Spleen (tissue), 11 donors: ENCODE measurements around the gene MIGA1. TPM values are rescaled to one million over a fixed set of nuclear protein-coding genes. Genes with fewer than 3 reads are reported as not detected.
"Not testable (repeated sequence)": the region's sequence is repeated elsewhere in the genome, so short reads cannot be mapped to it uniquely, and the experiment has no call there.

ENCODE experiments used
- DNase-seq: peaks from one replicate; pipeline ENCODE4 v3.0.0-alpha.2; 2020
- H3K27ac ChIP-seq, 8 donors: fragments of 200-600 bp; sonication (generic) in 7 of 8; 1 replicate in 4 of 8; 2 replicates in 4 of 8; pipeline versions ENCODE4 v1.5.0 to v1.8.0; 2016 to 2021; ENCODE audit warnings: inconsistent platforms in 4 of 8, mild to moderate bottlenecking in 4 of 8, moderate library complexity in 1 of 8
- H3K27me3 ChIP-seq, 7 donors: fragments of 200-600 bp; sonication (generic) in 6 of 7; replicated peaks in 1 of 7; 1 replicate in 4 of 7; 2 replicates in 3 of 7; pipeline versions ENCODE4 v1.5.0 to v1.8.0; 2016 to 2021; ENCODE audit warnings: inconsistent platforms in 3 of 7, mild to moderate bottlenecking in 1 of 7
- H3K36me3 ChIP-seq, 6 donors: fragments of 200-600 bp; sonication (generic) in 5 of 6; 1 replicate in 4 of 6; 2 replicates in 2 of 6; pipeline versions ENCODE4 v1.5.0 to v1.8.0; 2016 to 2021; ENCODE audit warnings: inconsistent platforms in 2 of 6
- H3K4me1 ChIP-seq, 6 donors: fragments of 200-600 bp; sonication (generic) in 5 of 6; 1 replicate in 3 of 6; 2 replicates in 3 of 6; pipeline versions ENCODE4 v1.5.0 to v1.8.0; 2016 to 2021; ENCODE audit warnings: inconsistent platforms in 3 of 6
- H3K4me3 ChIP-seq, 8 donors: fragments of 200-600 bp; sonication (generic) in 7 of 8; 1 replicate in 4 of 8; 2 replicates in 4 of 8; pipeline versions ENCODE4 v1.5.0 to v1.8.0; 2016 to 2021; ENCODE audit warnings: inconsistent platforms in 4 of 8, mild to moderate bottlenecking in 4 of 8, moderate library complexity in 2 of 8
- H3K9me3 ChIP-seq, 8 donors: fragments of 200-600 bp; sonication (generic) in 7 of 8; 1 replicate in 4 of 8; 2 replicates in 4 of 8; pipeline versions ENCODE4 v1.5.0 to v1.8.0; 2016 to 2021; ENCODE audit warnings: inconsistent platforms in 4 of 8
- CTCF ChIP-seq, 11 experiments: fragments of 200-600 bp in 7 of 11; fragments of 450-650 bp in 4 of 11; sonication (generic) in 4 of 11; IDR thresholded peaks in 8 of 11; conservative IDR thresholded peaks in 3 of 11; 1 replicate in 7 of 11; 2 replicates in 4 of 11; pipeline versions ENCODE4 v1.4.0 to v1.8.0; 2016 to 2021; ENCODE audit warnings: antibody characterized with exemption in 11 of 11, inconsistent platforms in 4 of 11, mild to moderate bottlenecking in 1 of 11
- POLR2A ChIP-seq, 3 donors: fragments of 450-650 bp; IDR thresholded peaks; one replicate each; pipeline ENCODE4 v1.5.1; 2017; ENCODE audit warnings: antibody characterized with exemption in 3 of 3, mild to moderate bottlenecking in 1 of 3
- POLR2AphosphoS5 ChIP-seq, 3 donors: sonication (generic); formaldehyde crosslinking; IDR thresholded peaks; one replicate each; pipeline ENCODE4 v1.5.1; 2017; ENCODE audit warnings: antibody characterized with exemption in 3 of 3
- WGBS, 5 donors: extraction: QIAGEN DNeasy Blood & Tissue Kit in 3 of 5; methylation state at CpG; one replicate each; pipeline versions ENCODE4 v1.1.5 to v1.1.7; 2013 to 2018; 5-methylcytosine and 5-hydroxymethylcytosine counted together
- intact Hi-C: fragments of 100-400 bp; cut with DNase I; formaldehyde crosslinking; loops from one replicate; pipeline ENCODE4 v1.15.0; 2023; ENCODE audit warnings: low total_unique reads
- polyA plus RNA-seq, 3 donors: library from polyadenylated mRNA; stranded (reverse); fragments of 200-250 nt; gene quantifications; one replicate each; pipeline ENCODE4 v1.2.1, GENCODE V29; 2013
- total RNA-seq, 7 donors: library from RNA; depleted of rRNA in 3 of 7; stranded (reverse); fragments of >200 nt in 3 of 7; fragmentation: NEBNext Ultra II Directional in 4 of 7; extraction: Animal tissue kit (Norgen Biotek cat#: 25700) in 4 of 7; gene quantifications; one replicate each; pipeline versions ENCODE4 v1.1.0 to v1.2.1, GENCODE V29; 2016 to 2021
- donor health status: healthy with polysubstance abuse.
- donor health status: DM: no; HTN: no; CAD: no; lungs with moderate emphysema.
- donor health status: DM: no; HTN: no; CAD: no.
- donor health status: Bipolar disorder and iron deficiency.
- donor health status: healthy.
- donor health status: DM: no; HTN: no; CAD: no.
- donor health status: DM: yes; HTN: yes; CAD: no.

Gene MIGA1
- total and polyA plus RNA-seq, 10 donors: 2.4 to 20.2 (median 16.5) TPM

DNA sequence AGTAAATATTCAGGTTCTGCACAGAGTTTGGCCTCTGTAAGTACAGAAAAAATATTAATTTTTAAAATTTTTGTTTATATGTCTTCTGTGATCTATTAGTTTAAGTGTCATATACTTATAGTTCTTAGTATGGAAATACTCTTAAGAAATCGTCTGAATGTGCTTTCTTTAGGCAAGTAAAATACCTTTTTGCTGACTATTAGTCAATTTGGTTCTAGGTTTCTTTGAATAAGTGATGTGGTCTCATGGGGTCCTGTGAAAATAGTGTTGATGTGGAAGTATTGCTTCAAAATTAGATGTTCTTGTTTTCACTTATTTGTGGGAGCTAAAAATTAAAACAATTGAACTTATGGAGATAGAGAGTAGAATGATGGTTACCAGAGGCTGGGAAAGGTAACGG is 23.9 kb downstream of the MIGA1 start:
- Histone ChIP-seq H3K36me3 (peaks cover 0 to 93% (median 42%) of the 10 kb centered on the region in 6 donors), H3K4me3 (no peak overlapping the region), H3K27ac (no peak overlapping the region), H3K27me3 (no peaks in the 10 kb centered on the region), H3K9me3 (no peaks in the 10 kb centered on the region), H3K4me1 (no peaks in the 10 kb centered on the region)
- intact Hi-C loops: no loop called here
- no peak for DNase-seq
- WGBS, 5 donors: 49 to 94% (median 69%) methylated on average over 2 of the region's 2 CpGs
- TF ChIP-seq POLR2AphosphoS5 (IDR thresholded peaks at IDR 0.05): no peak
- no peak for TF ChIP-seq CTCF (IDR thresholded peaks at IDR 0.05 in 8 of 11, conservative IDR thresholded peaks at IDR 0.05 in 3 of 11)
- no peak for TF ChIP-seq POLR2A (IDR thresholded peaks at IDR 0.05)

DNA sequence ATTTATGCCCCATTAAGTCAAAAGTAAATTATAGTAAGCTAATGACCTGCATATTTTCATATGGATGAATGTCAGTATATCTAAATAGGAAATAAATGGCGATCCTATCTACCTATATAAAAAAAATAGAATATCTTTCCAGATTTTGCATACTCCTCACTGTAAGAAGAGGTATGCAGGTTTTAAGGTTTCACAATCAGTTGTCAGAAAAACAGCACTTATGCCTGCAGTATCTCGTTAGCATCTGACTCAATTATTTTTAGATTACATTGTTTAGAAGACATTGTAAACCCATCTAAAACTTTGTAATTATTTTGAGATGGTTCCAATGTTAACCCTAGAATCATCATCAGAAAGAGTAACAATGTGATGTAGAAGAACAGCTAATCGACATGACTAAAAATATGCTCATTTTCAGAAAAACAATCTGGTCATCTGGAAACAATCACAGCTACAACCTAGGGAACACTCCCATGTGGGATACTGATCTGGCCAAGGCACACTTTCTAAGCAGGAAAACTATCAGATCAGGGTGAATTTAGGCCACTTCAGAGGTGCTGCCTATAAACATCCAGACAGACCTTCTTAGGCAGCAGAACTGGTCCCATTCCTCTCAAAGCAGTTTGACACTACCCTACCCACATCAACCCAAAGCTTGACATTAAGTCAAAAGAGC is 30.5 kb downstream of the MIGA1 start:
- not testable (repeated sequence) for H3K27me3 ChIP-seq
- 93 to 98% (median 95%) methylated on average over 1 to 2 of the region's 3 CpGs for WGBS, 5 donors
- peaks cover 0 to 86% (median 53%) of the 10 kb centered on the region in 6 donors for H3K36me3 ChIP-seq

DNA sequence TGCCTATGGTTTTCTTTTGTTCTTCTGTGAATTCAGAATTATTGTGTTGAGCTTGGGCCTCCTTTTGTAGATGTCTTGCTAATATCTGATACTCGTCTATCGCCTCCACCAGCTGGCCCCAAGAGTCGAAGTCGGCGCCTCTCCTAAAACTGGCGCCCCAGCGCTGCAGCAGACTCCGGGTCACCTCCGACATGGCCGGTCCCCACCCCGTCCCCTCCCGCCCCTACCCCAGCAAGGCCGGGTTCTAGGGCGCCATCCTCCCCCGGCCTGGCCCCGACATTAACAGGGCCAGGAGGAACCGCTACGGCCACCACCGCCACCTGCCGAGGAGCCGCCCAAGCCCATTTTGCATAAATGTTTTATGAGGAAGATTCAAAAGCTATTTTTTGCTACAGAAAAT is 32.1 kb downstream of the MIGA1 start:
- peaks cover 0 to 86% (median 62%) of the 10 kb centered on the region in 6 donors for H3K36me3 ChIP-seq
- intact Hi-C loops, H3K27ac ChIP-seq, H3K4me3 ChIP-seq, H3K9me3 ChIP-seq, H3K27me3 ChIP-seq, DNase-seq, H3K4me1 ChIP-seq: not testable (repeated sequence)
- WGBS, 5 donors: 96 to 100% (median 99%) methylated on average over 11 to 19 of the region's 21 CpGs

More for the DNA sequence above, 30.5 kb downstream of the MIGA1 start:
- H3K4me3 ChIP-seq, H3K4me1 ChIP-seq, DNase-seq, intact Hi-C loops, H3K9me3 ChIP-seq, H3K27ac ChIP-seq: not testable (repeated sequence)

- no peak overlapping the region for H3K4me3 ChIP-seq
- H3K27me3 ChIP-seq: no peaks in the 10 kb centered on the region
- intact Hi-C loops: no loop called here
- peaks cover 0 to 100% (median 65%) of the 10 kb centered on the region in 6 donors for H3K36me3 ChIP-seq
- no peak overlapping the region for H3K27ac ChIP-seq
- TF ChIP-seq POLR2AphosphoS5 (IDR thresholded peaks at IDR 0.05) (no peak), CTCF (IDR thresholded peaks at IDR 0.05 in 8 of 11, conservative IDR thresholded peaks at IDR 0.05 in 3 of 11) (no peak), POLR2A (IDR thresholded peaks at IDR 0.05) (no peak)
- no peaks in the 10 kb centered on the region for H3K4me1 ChIP-seq
- DNase-seq: no peak
- H3K9me3 ChIP-seq: no peaks in the 10 kb centered on the region
- 84 to 93% (median 90%) methylated on average over 7 of the region's 7 CpGs for WGBS, 5 donors
Observed at GRCh38 chr1:77817368-77818209, 38.1 kb downstream of the MIGA1 start.

DNA sequence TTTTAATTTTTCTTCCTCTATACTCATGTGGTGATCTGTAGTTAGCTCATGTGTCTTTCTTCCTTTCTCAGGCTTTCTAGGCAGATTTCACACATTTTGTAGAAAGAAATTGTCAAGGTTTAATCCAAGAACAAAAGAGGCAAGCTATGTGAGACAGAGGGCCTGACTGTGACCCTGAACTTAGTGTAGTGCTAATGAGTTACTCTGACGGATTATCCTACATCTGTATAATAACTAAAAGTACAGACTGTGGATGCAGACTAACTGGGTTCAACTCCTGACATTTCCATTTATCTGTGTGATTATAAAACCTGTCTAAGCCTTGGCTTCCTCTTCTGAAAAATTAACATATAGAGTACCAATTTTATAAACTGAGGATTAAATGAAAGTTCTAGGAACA is 40.7 kb downstream of the MIGA1 start:
- peaks cover 0 to 93% (median 52%) of the 10 kb centered on the region in 6 donors for H3K36me3 ChIP-seq

More for the DNA sequence above, 40.7 kb downstream of the MIGA1 start:
- intact Hi-C loops: no loop called here
- WGBS, 5 donors: 81 to 96% (median 89%) methylated on average over 1 of the region's 1 CpG
- no peak overlapping the region for H3K4me3 ChIP-seq
- H3K4me1 ChIP-seq: peaks cover 0 to 4% (median 0%) of the 10 kb centered on the region in 6 donors
- H3K27me3 ChIP-seq: no peaks in the 10 kb centered on the region
- no peak for DNase-seq
- TF ChIP-seq CTCF (IDR thresholded peaks at IDR 0.05 in 8 of 11, conservative IDR thresholded peaks at IDR 0.05 in 3 of 11): no peak
- no peak for TF ChIP-seq POLR2A (IDR thresholded peaks at IDR 0.05)
- TF ChIP-seq POLR2AphosphoS5 (IDR thresholded peaks at IDR 0.05): no peak
- H3K9me3 ChIP-seq: no peaks in the 10 kb centered on the region
- H3K27ac ChIP-seq: no peak overlapping the region
